Ramos (cell line): ENCODE measurements around the gene VASH2.
"Not testable (repeated sequence)": the region's sequence is repeated elsewhere in the genome, so short reads cannot be mapped to it uniquely, and the experiment has no call there.

Source experiments
- in situ Hi-C: fragments of 300-500 bp; cut with MboI; formaldehyde crosslinking; loops from one replicate; pipeline ENCODE4 v1.14.3; 2022; ENCODE audit warnings: low sequenced_read_pairs; ENCODE audit not compliant: unreplicated experiment

The VASH2 gene

GRCh38 chr1:212954514-212954913, 4.2 kb downstream of the VASH2 start:
- in situ Hi-C loops = no loop called here

- in situ Hi-C loops = no loop called here
Measured at GRCh38 chr1:212955098-212955497, 4.8 kb downstream of the VASH2 start.

- in situ Hi-C loops = no loop called here
Measured at GRCh38 chr1:212955961-212956620, 5.8 kb downstream of the VASH2 start.

- in situ Hi-C loops = no loop called here
Measured at GRCh38 chr1:212957546-212957945, 7.2 kb downstream of the VASH2 start.

DNA sequence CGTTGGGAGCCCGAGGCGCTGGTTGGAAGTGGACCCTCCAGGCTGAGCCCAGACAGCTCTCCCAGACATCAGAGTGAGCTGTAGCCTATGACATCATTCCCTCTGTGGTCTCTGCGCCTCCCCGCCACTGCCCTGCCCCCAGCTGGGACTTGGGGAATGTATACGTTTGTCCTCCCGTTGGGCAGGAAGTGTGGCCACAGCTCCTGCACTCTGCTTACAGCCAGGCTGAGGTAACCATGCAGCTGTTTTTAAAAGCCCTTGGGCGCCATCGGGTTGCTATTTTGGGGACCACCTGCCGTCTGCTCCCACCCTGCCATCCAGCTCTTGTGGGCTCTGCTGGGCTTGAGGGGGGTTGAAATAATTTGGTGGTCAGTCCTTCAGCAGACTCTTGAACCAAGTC, 7.8 kb downstream of the VASH2 start:
- in situ Hi-C loops = no loop called here

- in situ Hi-C loops = no loop called here
Measured at GRCh38 chr1:212959266-212960220, 9.2 kb downstream of the VASH2 start.

GRCh38 chr1:212960932-212961331, 10.6 kb downstream of the VASH2 start:
- in situ Hi-C loops = no loop called here

GRCh38 chr1:212962509-212962908, 12.2 kb downstream of the VASH2 start:
- in situ Hi-C loops = no loop called here

- in situ Hi-C loops = no loop called here
Measured at GRCh38 chr1:212964102-212964501, 13.8 kb downstream of the VASH2 start.

GRCh38 chr1:212964993-212965392, 14.7 kb downstream of the VASH2 start:
- in situ Hi-C loops = not testable (repeated sequence)

DNA sequence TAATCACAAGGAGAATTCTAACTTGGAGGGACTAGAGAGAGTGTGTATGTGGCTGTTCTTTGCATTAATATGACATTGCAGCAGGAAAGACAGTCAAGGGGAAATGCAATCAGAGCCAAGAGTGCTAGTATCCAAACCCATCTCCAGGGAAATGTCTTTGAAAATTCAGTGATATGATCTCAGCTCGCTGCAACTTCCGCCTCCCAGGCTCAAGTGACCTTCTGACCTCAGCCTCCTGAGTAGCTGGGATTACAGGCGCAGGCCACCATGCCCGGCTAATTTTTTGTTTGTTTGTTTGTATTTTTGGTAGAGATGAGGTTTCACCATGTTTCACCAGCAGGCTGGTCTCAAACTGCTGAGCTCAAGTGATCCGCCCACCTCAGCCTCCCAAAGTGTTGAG, 16.3 kb downstream of the VASH2 start:
- in situ Hi-C loops = no loop called here

DNA sequence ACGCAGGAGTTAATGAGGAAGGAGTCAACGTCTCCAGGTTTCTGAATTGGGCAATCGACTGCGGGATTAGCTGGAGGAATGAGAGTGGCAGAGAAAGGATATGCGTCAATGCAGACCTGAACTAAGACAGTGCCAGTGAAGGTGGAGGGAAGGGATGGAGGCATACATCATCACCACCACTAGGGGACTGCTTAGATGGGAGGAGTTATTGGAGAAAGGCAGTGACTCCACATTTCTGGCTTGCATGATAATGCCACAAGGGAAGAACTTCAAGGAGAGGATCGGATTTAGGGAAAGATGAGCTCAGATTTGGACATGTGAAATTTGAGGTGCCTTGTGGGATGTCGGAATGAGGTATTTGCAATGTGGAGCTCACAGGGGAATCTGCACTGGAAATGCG, 17.5 kb downstream of the VASH2 start:
- in situ Hi-C loops = no loop called here

- in situ Hi-C loops = no loop called here
Measured at GRCh38 chr1:212968368-212968863, 18.1 kb downstream of the VASH2 start.

- in situ Hi-C loops = loop anchor here (10.0 kb wide), 1 partner anchor 305 kb away; no protein-coding TSS in a partner anchor
Measured at GRCh38 chr1:212970085-212970484, 19.7 kb downstream of the VASH2 start.

- in situ Hi-C loops = loop anchor here (10.0 kb wide), 1 partner anchor 307 kb away; no protein-coding TSS in a partner anchor
Measured at GRCh38 chr1:212971312-212971711, 21.0 kb downstream of the VASH2 start.

DNA sequence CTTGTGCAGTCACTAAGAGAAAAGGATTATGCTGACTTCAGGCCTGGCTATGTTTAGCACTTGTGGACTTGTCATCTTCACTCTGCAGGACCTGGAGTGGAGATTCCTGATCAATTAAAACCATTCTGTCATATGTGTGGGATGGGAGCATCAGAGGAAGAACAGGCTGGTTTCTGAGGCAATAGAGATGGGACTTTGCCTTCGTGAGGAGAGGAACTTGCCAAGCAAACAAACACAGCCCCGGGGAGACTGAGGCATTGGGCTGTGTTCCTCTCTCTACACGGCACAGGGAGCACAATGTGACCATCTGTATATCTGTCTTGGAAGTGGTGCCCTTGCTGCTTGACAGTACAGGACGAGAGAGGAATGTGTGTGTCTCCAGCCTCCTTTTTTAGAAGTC, 23.1 kb downstream of the VASH2 start:
- in situ Hi-C loops = loop anchor here (10.0 kb wide), 1 partner anchor 309 kb away; no protein-coding TSS in a partner anchor

DNA sequence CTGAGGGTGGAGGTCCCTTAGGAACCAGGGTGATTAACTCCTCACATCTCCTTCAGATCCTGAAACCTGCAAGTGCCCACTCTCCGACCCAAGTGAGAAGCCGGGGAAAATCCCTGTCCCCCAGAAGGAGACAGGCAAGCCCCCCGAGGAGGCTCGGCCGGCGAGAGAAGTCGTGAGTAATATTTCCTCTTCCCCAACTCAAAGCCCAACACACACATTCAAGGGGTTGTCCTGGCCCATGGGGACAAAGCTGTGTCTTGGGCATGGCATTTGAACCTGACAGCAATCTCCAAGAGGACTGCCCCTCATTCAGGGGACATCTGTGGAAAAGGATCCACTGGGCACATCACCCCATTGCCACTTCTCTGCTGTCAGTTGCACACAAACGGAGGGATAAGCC, 23.6 kb downstream of the VASH2 start:
- in situ Hi-C loops = loop anchor here (10.0 kb wide), 1 partner anchor 309 kb away; no protein-coding TSS in a partner anchor

DNA sequence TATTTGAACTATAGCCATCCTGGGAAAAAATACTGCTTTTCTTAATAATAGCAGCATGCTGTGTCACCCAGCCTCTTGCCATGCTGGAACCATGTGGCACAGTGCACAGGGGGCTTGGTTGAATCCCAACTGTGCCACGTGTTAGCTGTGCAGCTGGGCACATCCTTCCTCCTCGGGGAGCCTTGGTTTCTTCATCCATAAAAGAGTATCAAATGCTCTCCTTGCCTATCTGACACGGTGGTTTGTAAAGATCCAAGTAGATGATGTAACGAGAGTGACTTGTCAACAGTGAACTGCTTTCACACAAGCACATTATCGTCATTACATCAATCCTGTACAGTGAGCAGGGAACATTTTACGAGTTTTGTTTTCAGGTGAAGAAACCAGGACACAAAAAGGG, 24.4 kb downstream of the VASH2 start:
- in situ Hi-C loops = loop anchor here (10.0 kb wide), 1 partner anchor 310 kb away; no protein-coding TSS in a partner anchor

DNA sequence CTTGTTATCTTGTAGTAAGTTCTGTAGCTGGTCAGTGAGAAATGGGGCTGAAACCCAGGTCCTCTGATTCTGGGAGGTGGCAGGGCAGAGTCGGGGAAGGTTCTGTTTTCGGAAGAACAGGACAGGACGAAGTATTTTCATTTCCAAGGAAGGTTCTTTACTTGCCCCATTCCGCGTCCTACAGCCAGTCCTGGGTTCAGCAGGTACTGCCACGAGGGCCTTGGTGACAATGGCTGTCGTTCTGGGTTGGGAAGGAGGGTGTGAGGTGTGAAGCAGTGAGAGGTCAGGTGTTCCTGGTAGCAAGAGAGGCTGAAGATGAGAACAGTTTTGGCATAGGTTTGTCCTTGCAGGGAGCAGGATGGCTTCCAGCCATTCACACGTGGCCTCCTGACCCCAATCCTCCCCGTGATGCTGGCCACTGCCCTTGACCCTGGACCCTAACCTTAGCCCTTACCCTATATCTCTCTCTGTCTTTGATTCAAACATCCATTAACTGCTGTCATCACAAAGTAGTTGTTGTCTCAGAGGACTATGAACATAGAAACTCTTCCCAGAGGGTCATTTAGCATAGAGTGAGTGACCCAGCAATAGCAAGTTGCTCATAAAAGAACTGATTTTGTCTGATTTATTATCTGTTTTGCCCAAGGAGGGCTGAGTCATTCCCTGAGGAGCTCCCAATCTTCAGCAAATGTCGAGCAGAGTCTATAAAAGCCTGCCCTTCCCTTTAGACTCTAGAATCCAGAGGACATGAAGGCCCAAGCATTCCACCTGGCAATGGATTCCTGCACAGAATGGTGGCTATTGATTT, 25.0 kb downstream of the VASH2 start:
- in situ Hi-C loops = loop anchor here (10.0 kb wide), 1 partner anchor 311 kb away; no protein-coding TSS in a partner anchor

DNA sequence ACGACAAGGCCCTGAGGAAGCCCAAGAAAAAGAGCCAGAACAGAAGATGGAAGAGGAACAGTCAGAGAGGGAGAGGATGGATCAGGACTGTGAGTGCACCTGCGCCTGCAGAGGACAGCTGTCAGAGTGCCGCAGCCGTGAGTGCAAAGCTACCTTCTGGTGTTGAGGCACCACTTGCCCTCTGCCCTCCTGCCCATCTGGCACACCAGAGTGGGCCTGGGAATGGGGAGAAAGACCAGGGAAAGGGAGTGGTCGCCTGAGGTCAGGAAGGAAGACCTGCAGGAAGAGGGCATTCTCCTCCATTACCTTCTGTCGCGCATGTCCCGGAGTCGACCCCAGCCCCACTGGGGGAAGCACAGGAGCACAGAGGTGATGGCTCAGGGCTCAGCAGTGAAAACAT, 26.2 kb downstream of the VASH2 start:
- in situ Hi-C loops = loop anchor here (10.0 kb wide), 1 partner anchor 312 kb away; no protein-coding TSS in a partner anchor
